Neuron (in vitro differentiated cells): ENCODE results near the gene AMIGO2.
"Not testable (repeated sequence)": the region's sequence is repeated elsewhere in the genome, so short reads cannot be mapped to it uniquely, and the experiment has no call there.

Experiments used
- H2AFZ ChIP-seq: one replicate; pipeline ENCODE4 v1.6.1; 2013; ENCODE audit warnings: low read depth, mild to moderate bottlenecking, inconsistent platforms, low read length, moderate library complexity
- H3K27me3 ChIP-seq: one replicate; pipeline ENCODE4 v1.6.1; 2013; ENCODE audit warnings: low read length; ENCODE audit not compliant: insufficient read depth
- H3K36me3 ChIP-seq: one replicate; pipeline ENCODE4 v1.6.1; 2013; ENCODE audit warnings: low read length; ENCODE audit not compliant: insufficient read depth
- H3K4me1 ChIP-seq: one replicate; pipeline ENCODE4 v1.6.1; 2013; ENCODE audit warnings: low read length; ENCODE audit not compliant: insufficient read depth
- H3K4me3 ChIP-seq: 2 replicates; pipeline ENCODE4 v1.5.1; 2013; ENCODE audit warnings: mild to moderate bottlenecking, low read length, moderate library complexity
- H3K9me3 ChIP-seq: one replicate; pipeline ENCODE4 v1.6.1; 2013; ENCODE audit warnings: low read length

The AMIGO2 gene

GRCh38 chr12:47077206-47078085, 2.3 kb downstream of the AMIGO2 start:
- H3K9me3 ChIP-seq, result no peaks in the 10 kb centered on the region
- H2AFZ ChIP-seq, result no peak overlapping the region
- H3K27me3 ChIP-seq, result peaks cover 52% of the 10 kb centered on the region
- H3K36me3 ChIP-seq, result no peaks in the 10 kb centered on the region
- peaks cover 9% of the 10 kb centered on the region for H3K4me1 ChIP-seq
- no peak overlapping the region for H3K4me3 ChIP-seq

- H3K9me3 ChIP-seq, result no peaks in the 10 kb centered on the region
- peaks cover 9% of the 10 kb centered on the region for H3K4me1 ChIP-seq
- H3K27me3 ChIP-seq, result peaks cover 36% of the 10 kb centered on the region
- no peak overlapping the region for H2AFZ ChIP-seq
- no peaks in the 10 kb centered on the region for H3K36me3 ChIP-seq
- no peak overlapping the region for H3K4me3 ChIP-seq
These were observed 4.3 kb downstream of the AMIGO2 start for GRCh38 chr12:47075192-47076084.

- Histone ChIP-seq H3K4me1 (peaks cover 6% of the 10 kb centered on the region), H3K4me3 (no peak overlapping the region), H3K9me3 (no peaks in the 10 kb centered on the region), H3K27me3 (peaks cover 30% of the 10 kb centered on the region), H2AFZ (no peak overlapping the region), H3K36me3 (no peaks in the 10 kb centered on the region)
These were observed 5.0 kb downstream of the AMIGO2 start for GRCh38 chr12:47074757-47075156.

GRCh38 chr12:47073951-47074350, 5.8 kb downstream of the AMIGO2 start:
- no peak overlapping the region for H3K4me3 ChIP-seq
- H3K36me3 ChIP-seq, result no peaks in the 10 kb centered on the region
- H2AFZ ChIP-seq, result no peak overlapping the region
- no peaks in the 10 kb centered on the region for H3K9me3 ChIP-seq
- no peaks in the 10 kb centered on the region for H3K4me1 ChIP-seq
- H3K27me3 ChIP-seq, result peaks cover 24% of the 10 kb centered on the region

GRCh38 chr12:47071241-47071852, 8.4 kb downstream of the AMIGO2 start:
- no peaks in the 10 kb centered on the region for H3K4me1 ChIP-seq
- H3K36me3 ChIP-seq, result no peaks in the 10 kb centered on the region
- no peak overlapping the region for H3K4me3 ChIP-seq
- H2AFZ ChIP-seq, result no peak overlapping the region
- H3K9me3 ChIP-seq, result no peaks in the 10 kb centered on the region
- H3K27me3 ChIP-seq, result peaks cover 3% of the 10 kb centered on the region

- Histone ChIP-seq H3K36me3 (no peaks in the 10 kb centered on the region), H3K4me3 (no peak overlapping the region), H3K4me1 (no peaks in the 10 kb centered on the region), H3K27me3 (no peaks in the 10 kb centered on the region), H2AFZ (no peak overlapping the region), H3K9me3 (no peaks in the 10 kb centered on the region)
These were observed 9.4 kb downstream of the AMIGO2 start for GRCh38 chr12:47070310-47070709.

- Histone ChIP-seq H3K9me3 (no peaks in the 10 kb centered on the region), H3K4me1 (no peaks in the 10 kb centered on the region), H3K36me3 (no peaks in the 10 kb centered on the region), H3K27me3 (no peaks in the 10 kb centered on the region), H2AFZ (no peak overlapping the region), H3K4me3 (no peak overlapping the region)
These were observed 11.2 kb downstream of the AMIGO2 start for GRCh38 chr12:47068539-47068938.

- Histone ChIP-seq H2AFZ (no peak overlapping the region), H3K4me1 (no peaks in the 10 kb centered on the region), H3K36me3 (no peaks in the 10 kb centered on the region), H3K9me3 (no peaks in the 10 kb centered on the region), H3K4me3 (no peak overlapping the region), H3K27me3 (no peaks in the 10 kb centered on the region)
These were observed 11.9 kb downstream of the AMIGO2 start for GRCh38 chr12:47067771-47068431.

GRCh38 chr12:47067176-47067575, 12.6 kb downstream of the AMIGO2 start:
- no peak overlapping the region for H3K4me3 ChIP-seq

GRCh38 chr12:47066278-47067025, 13.3 kb downstream of the AMIGO2 start:
- Histone ChIP-seq H3K4me3 (no peak overlapping the region), H3K9me3 (no peaks in the 10 kb centered on the region), H3K36me3 (no peaks in the 10 kb centered on the region), H3K4me1 (no peaks in the 10 kb centered on the region), H2AFZ (no peak overlapping the region), H3K27me3 (no peaks in the 10 kb centered on the region)

More at GRCh38 chr12:47067176-47067575, 12.6 kb downstream of the AMIGO2 start:
- no peak overlapping the region for H2AFZ ChIP-seq
- no peaks in the 10 kb centered on the region for H3K9me3 ChIP-seq
- no peaks in the 10 kb centered on the region for H3K36me3 ChIP-seq
- no peaks in the 10 kb centered on the region for H3K4me1 ChIP-seq
- H3K27me3 ChIP-seq, result no peaks in the 10 kb centered on the region

GRCh38 chr12:47065546-47065945, 14.2 kb downstream of the AMIGO2 start:
- no peak overlapping the region for H2AFZ ChIP-seq
- no peaks in the 10 kb centered on the region for H3K9me3 ChIP-seq
- no peaks in the 10 kb centered on the region for H3K36me3 ChIP-seq
- H3K27me3 ChIP-seq, result no peaks in the 10 kb centered on the region
- H3K4me3 ChIP-seq, result no peak overlapping the region
- no peaks in the 10 kb centered on the region for H3K4me1 ChIP-seq

- H3K27me3 ChIP-seq, H3K4me1 ChIP-seq, H3K36me3 ChIP-seq, H3K4me3 ChIP-seq, H2AFZ ChIP-seq, H3K9me3 ChIP-seq: not testable (repeated sequence)
These were observed 21.1 kb downstream of the AMIGO2 start for GRCh38 chr12:47058640-47059039.
